CD1c-positive myeloid dendritic cell (primary cell): ENCODE measurements around the gene INSIG2.
"Not testable (repeated sequence)": the region's sequence is repeated elsewhere in the genome, so short reads cannot be mapped to it uniquely, and the experiment has no call there.

Experiments
- DNase-seq: peaks from one replicate; pipeline ENCODE4 v3.0.0-alpha.2; 2016; ENCODE audit errors: extremely low spot score

Gene INSIG2

GRCh38 chr2:118059919-118060478 lies 28.3 kb upstream of the INSIG2 start:
- peak; percentile 18 for DNase-seq

- peak; percentile 84 for DNase-seq
Observed at GRCh38 chr2:118061135-118061955, 26.9 kb upstream of the INSIG2 start.

DNA sequence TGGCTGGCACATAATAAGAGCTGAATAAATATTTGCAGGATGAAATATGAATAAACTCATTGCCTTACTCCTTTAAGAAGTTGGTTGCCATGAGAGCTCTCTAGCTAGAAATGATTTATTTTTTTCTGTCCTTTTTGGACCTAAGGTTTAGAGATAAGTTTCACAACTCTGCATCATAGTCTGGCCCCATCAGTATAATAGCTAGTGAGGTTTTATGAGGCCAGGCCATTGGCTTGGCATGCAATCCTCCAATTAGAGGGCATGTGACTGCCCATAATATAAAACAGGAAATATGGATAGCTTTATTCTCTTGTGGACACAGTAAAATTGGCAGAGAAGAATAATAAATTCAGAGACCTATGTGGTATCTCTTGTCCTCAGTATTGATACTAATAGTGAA lies 26.2 kb upstream of the INSIG2 start:
- no peak for DNase-seq

DNA sequence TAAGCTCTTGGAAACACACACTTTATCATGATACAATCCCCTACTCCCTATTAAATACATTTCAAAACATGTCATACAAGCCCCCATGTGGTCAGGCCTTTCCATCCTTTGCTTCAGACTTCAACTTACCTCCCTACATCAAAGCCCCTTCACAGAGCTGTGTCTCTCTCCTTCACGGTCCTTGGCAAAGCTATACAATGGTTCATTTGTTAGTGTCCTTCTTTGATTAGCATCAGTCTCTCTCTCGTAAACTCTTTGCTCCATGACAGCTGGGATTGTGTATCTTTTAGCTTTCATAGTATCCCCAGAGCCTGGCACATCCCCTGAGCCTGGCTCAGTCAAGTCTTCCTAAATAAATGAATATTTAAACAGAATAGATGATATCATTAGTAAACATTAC lies 25.6 kb upstream of the INSIG2 start:
- DNase-seq: no peak

DNA sequence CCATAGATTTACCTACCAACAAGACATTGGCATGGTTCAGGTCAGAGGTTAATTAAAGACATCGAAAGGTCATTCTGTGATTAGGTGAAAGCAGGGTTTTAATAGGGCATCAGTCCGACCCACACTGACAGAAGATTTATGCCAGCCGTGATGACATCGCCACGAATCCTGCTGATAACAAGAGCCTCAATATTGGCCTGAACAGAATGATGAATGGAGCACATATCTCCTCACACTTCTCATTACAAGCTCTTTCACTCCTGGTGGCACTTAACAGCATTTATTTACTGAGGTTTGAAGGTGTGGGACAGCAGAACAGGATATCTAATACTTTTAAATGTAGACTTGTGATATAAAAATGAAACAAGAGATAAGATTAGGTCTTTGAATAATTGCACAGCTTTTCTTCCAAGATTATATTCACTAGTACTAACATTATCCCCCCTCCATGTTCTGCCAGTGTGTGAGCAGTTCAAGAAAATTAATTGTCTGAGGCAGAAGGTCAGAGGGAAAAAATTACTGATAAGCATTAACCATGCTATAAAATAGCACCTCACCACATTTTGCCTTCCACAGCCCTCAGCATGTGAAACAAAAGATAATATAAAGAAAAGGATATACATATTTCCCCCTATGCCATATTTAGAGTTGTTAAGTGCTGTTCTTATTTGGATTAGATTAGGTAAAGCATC lies 23.1 kb upstream of the INSIG2 start:
- no peak for DNase-seq

DNA sequence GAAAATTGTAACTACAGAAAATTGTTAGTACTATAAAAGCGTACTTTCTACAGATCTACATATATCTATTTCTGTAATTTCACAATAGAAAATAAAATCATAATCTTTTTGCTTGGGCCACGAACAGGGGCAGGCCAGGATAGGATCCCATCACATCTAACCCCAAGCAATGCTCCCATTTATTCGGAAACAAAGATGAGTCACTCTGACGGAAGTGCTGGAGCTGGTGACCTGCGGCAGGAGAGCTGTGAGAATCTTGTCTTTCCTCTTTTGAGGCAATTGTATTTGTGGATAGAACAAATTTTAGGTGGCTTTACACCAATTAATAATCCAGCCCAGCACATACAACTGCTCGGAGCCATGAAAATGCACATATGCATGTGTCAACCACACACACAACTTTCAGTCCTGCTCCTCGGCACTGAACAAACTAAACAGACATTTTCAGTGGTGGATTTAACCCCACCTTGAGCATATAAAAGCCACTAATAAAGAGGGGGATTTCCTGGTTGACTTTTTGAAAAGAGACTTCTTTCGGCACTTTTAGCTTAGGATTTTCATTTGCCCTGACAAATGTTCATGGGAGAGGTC lies 22.3 kb upstream of the INSIG2 start:
- DNase-seq: no peak

GRCh38 chr2:118077636-118078247 lies 10.5 kb upstream of the INSIG2 start:
- DNase-seq: no peak

DNA sequence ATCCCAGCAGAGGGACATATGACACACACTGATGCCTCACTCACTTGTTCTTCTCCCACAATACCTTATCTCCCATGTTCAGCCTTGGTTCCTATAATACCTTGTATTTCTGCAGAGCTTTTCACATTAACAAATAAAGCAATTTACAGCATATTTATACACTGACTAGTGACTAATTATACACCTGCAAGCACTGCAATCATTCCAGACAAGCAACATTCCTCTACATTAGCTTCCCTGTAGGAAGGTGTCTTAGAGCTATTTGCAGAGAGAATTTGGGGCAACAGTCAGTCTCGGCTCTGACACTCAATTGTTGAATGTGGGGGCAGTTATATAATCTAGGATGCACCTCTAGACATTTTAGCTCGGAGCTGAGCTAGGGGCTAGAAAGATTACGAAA lies 9.5 kb upstream of the INSIG2 start:
- no peak for DNase-seq

- DNase-seq: no peak
Observed at GRCh38 chr2:118084491-118085089, 3.7 kb upstream of the INSIG2 start.

GRCh38 chr2:118085173-118086023 lies 2.9 kb upstream of the INSIG2 start:
- no peak for DNase-seq

GRCh38 chr2:118086024-118086633 lies 2.1 kb upstream of the INSIG2 start:
- DNase-seq: no peak

DNA sequence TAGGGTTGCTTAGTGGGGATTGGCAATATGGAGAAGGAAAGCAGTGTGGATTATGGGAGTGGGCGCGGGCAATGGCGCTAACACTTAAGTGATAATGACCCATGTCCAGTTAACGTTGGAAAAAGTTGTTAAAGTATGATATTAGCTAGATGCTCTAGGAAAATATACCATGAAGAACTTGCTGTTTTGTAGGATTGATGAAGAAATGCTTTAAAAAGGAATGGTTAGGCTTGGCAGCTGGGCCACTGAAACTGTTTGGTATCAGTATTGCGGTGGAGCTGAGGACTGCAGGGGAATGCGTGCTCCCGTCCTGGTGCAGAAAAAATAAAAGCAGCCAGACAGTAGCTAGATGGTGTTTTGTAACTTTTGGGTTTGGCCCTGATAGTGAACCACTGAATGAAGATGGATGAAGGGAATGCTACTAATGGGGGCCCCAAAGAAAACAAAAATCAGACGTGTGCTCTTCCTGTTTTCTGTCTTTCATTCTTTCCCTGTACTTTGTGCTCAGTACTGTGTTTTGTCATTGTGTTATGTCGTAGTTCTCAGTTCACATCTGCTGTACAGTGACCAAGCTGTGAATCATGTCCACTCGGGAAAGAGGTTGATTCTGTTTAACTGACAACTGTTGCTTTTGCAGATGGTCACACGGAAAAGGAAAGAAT lies 999 bp downstream of the INSIG2 start:
- DNase-seq: peak; percentile 24

DNA sequence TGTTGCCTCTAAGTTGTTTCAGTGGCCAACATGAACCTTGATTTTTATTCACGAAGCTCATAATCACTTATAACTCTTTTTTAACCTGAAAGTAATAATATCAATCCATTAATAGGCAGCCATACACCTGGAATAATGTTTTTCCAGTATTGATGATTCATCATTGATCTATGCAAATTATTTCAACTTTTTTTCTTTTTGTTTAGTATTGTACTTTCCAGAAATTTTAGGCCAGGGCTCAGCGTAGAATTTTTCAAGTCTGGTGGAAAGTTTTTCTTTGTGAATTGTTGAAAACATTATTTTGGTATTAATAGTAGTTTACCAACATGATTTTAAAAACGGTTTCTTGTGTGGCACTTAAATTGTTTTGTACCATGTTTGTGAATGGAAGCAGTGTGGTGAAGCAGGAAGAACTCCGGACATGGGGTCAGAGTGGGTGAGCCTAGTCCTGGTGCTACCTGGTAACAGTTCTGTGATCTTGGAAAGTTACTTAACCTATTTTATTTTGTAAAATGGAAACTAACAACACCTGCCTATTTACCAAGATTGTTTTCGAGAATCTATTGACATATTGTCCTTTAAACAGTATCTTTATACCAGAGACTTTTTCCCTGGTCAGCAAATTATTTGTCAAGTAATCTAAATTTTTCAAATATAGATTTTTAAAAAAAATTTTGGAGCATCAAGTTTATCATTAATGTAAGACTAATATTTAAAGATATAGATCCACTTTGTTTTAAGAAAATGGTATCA lies 2.3 kb downstream of the INSIG2 start:
- DNase-seq: no peak

- DNase-seq: no peak
Observed at GRCh38 chr2:118091140-118091478, 2.8 kb downstream of the INSIG2 start.

DNA sequence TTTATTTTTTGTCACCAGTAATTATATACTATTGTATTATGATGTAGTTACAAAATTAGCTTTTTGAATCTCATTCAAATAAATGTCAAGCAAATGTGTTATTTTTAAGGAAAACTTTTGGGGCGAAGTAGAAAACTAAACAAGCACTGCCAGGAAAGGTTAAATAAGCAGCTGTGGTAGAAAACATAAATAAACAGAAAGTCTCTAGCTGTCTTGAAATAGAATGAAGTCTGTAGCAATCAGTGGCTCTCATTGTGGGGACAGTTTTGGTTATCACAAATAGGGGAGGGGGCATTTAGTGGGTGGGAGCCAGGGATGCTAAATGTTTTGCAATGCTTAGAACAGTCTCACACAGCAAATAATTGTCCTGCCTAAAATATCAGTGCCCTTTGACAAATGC lies 3.4 kb downstream of the INSIG2 start:
- no peak for DNase-seq

- not testable (repeated sequence) for DNase-seq
Observed at GRCh38 chr2:118094102-118094501, 5.8 kb downstream of the INSIG2 start.

- DNase-seq: no peak
Observed at GRCh38 chr2:118094503-118094902, 6.2 kb downstream of the INSIG2 start.

DNA sequence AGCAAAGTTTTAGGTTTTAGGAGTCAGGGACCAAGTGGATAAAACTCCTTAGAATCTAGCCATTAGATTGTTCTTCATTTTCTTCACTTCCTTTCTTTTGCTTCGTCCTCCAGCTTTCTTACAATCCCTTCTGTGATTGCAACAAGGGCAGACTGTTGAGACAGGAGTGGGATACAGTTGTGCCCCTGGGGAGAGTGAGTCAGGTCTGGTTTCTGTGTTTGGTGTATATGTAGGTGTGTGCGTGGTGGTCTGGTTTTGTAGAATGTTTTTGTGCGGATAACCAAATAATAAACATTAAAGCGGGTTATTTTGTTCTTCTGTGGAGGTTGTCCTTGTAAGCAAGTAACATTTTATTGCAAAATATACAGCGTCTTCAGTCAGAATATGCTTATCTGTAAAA lies 7.3 kb downstream of the INSIG2 start:
- no peak for DNase-seq

GRCh38 chr2:118097657-118098056 lies 9.4 kb downstream of the INSIG2 start:
- peak; percentile 77 for DNase-seq
